ENCODE results near the gene CDC27. TPM values are rescaled to one million over a fixed set of nuclear protein-coding genes. Genes with fewer than 3 reads are reported as not detected.

The CDC27 gene
- total and polyA plus RNA-seq, 2 donors (not counting 1 experiment from before 2014, with no cell fraction given): 20.5 to 90.7 TPM

- Histone ChIP-seq H3K9ac (ENCODE audit: low read length) (no peak overlapping the region), H3K27ac (ENCODE audit: low read length in 2 of 2) (no peak overlapping the region), H3K9me3 (ENCODE audit: control extremely low read depth in 1 of 3, control insufficient read depth in 2 of 3, insufficient read depth in 1 of 3, low read length in 2 of 3) (no peaks in the 10 kb centered on the region), H3K36me3 (replicated peaks in 1 of 2; ENCODE audit: control extremely low read depth in 1 of 2, control insufficient read depth in 1 of 2, extremely low read depth in 1 of 2, insufficient read depth in 2 of 2, low read length in 1 of 2) (peaks cover 3 to 46% of the 10 kb centered on the region in 2 experiments), H3K79me2 (ENCODE audit: control insufficient read depth, insufficient read depth, low read length) (peaks cover 23% of the 10 kb centered on the region), H3K4me3 (ENCODE audit: control extremely low read depth in 1 of 5, extremely low read depth in 1 of 5, insufficient read depth in 1 of 5, low read depth in 2 of 5, low read length in 4 of 5) (no peak overlapping the region), H3K27me3 (replicated peaks in 1 of 4; ENCODE audit: control extremely low read depth in 1 of 4, control insufficient read depth in 3 of 4, insufficient read depth in 4 of 4, low read length in 3 of 4) (no peaks in the 10 kb centered on the region), H2AFZ (ENCODE audit: insufficient read depth, low read depth, low read length, poor library complexity, severe bottlenecking) (no peak overlapping the region), H4K20me1 (ENCODE audit: control insufficient read depth, insufficient read depth, low read length, poor library complexity, severe bottlenecking) (no peaks in the 10 kb centered on the region), H3K4me1 (ENCODE audit: control insufficient read depth in 2 of 2, insufficient read depth in 2 of 2, low read length in 2 of 2) (peaks cover 14 to 19% of the 10 kb centered on the region in 2 donors), H3K4me2 (replicated peaks; ENCODE audit: low read depth, low read length, poor library complexity, severe bottlenecking) (no peak overlapping the region)
- WGBS (ENCODE audit: insufficient coverage): 97% methylated on average over 18 of the region's 18 CpGs
- ATAC-seq (ENCODE audit: low read depth) (no peak), DNase-seq (no peak)
- Mint-ChIP-seq H3K9me3 (ENCODE audit: insufficient read depth) (no peaks in the 10 kb centered on the region), H3K27ac (no peak overlapping the region), H3K4me1 (peaks cover 29% of the 10 kb centered on the region), H3K4me3 (no peak overlapping the region), H3K27me3 (no peaks in the 10 kb centered on the region)
- TF ChIP-seq CTCF (IDR thresholded peaks at IDR 0.05) (no peak), EZH2 (IDR thresholded peaks at IDR 0.05; ENCODE audit: borderline replicate concordance, insufficient read depth, low read depth, low read length, poor library complexity, severe bottlenecking) (no peak)
- ChIA-PET CTCF (interaction anchor here (0.9 kb wide), 1 partner anchor 217 kb away, joined by 3 read pairs; no protein-coding TSS in a partner anchor), POLR2A (no interaction called here)
- intact Hi-C loops (cut with micrococcal nuclease): no loop called here
Observed at GRCh38 chr17:47159315-47159714, 29.8 kb downstream of the CDC27 start.

- Histone ChIP-seq H4K20me1 (ENCODE audit: control insufficient read depth, insufficient read depth, low read length, poor library complexity, severe bottlenecking) (no peaks in the 10 kb centered on the region), H3K27me3 (replicated peaks in 1 of 4; ENCODE audit: control extremely low read depth in 1 of 4, control insufficient read depth in 3 of 4, insufficient read depth in 4 of 4, low read length in 3 of 4) (no peaks in the 10 kb centered on the region), H3K36me3 (replicated peaks in 1 of 2; ENCODE audit: control extremely low read depth in 1 of 2, control insufficient read depth in 1 of 2, extremely low read depth in 1 of 2, insufficient read depth in 2 of 2, low read length in 1 of 2) (peaks cover 14 to 65% of the 10 kb centered on the region in 2 experiments), H2AFZ (ENCODE audit: insufficient read depth, low read depth, low read length, poor library complexity, severe bottlenecking) (no peak overlapping the region), H3K4me1 (ENCODE audit: control insufficient read depth in 2 of 2, insufficient read depth in 2 of 2, low read length in 2 of 2) (no peaks in the 10 kb centered on the region), H3K9ac (ENCODE audit: low read length) (no peak overlapping the region), H3K4me3 (ENCODE audit: control extremely low read depth in 1 of 5, extremely low read depth in 1 of 5, insufficient read depth in 1 of 5, low read depth in 2 of 5, low read length in 4 of 5) (no peak overlapping the region), H3K27ac (ENCODE audit: low read length in 2 of 2) (no peak overlapping the region), H3K9me3 (ENCODE audit: control extremely low read depth in 1 of 3, control insufficient read depth in 2 of 3, insufficient read depth in 1 of 3, low read length in 2 of 3) (no peaks in the 10 kb centered on the region), H3K79me2 (ENCODE audit: control insufficient read depth, insufficient read depth, low read length) (peaks cover 19% of the 10 kb centered on the region), H3K4me2 (replicated peaks; ENCODE audit: low read depth, low read length, poor library complexity, severe bottlenecking) (no peak overlapping the region)
- ChIA-PET POLR2A (interaction anchor here (0.6 kb wide), 2 partner anchors 12 to 16 kb away, joined by 3 to 5 read pairs; no protein-coding TSS in a partner anchor), CTCF (interaction anchor here (1.1 to 1.2 kb wide), 2 partner anchors 10 to 203 kb away, joined by 3 to 4 read pairs; no protein-coding TSS in a partner anchor)
- H3K4me3 Mint-ChIP-seq: no peak overlapping the region
- TF ChIP-seq EZH2 (IDR thresholded peaks at IDR 0.05; ENCODE audit: borderline replicate concordance, insufficient read depth, low read depth, low read length, poor library complexity, severe bottlenecking) (no peak), CTCF (IDR thresholded peaks at IDR 0.05) (no peak)
- no peaks in the 10 kb centered on the region for H3K27me3 Mint-ChIP-seq
- DNase-seq: no peak
- no peak for ATAC-seq (ENCODE audit: low read depth)
- intact Hi-C loops (cut with micrococcal nuclease): no loop called here
- H3K9me3 Mint-ChIP-seq (ENCODE audit: insufficient read depth): no peaks in the 10 kb centered on the region
- H3K4me1 Mint-ChIP-seq: no peaks in the 10 kb centered on the region
- WGBS (ENCODE audit: insufficient coverage): 75% methylated on average over 4 of the region's 6 CpGs
- no peak overlapping the region for H3K27ac Mint-ChIP-seq
Observed at GRCh38 chr17:47145351-47145750, 43.7 kb downstream of the CDC27 start.

Measured in B cell (primary cell).